ENCODE measurements around the gene PLEKHG4B.

PLEKHG4B gene

DNA sequence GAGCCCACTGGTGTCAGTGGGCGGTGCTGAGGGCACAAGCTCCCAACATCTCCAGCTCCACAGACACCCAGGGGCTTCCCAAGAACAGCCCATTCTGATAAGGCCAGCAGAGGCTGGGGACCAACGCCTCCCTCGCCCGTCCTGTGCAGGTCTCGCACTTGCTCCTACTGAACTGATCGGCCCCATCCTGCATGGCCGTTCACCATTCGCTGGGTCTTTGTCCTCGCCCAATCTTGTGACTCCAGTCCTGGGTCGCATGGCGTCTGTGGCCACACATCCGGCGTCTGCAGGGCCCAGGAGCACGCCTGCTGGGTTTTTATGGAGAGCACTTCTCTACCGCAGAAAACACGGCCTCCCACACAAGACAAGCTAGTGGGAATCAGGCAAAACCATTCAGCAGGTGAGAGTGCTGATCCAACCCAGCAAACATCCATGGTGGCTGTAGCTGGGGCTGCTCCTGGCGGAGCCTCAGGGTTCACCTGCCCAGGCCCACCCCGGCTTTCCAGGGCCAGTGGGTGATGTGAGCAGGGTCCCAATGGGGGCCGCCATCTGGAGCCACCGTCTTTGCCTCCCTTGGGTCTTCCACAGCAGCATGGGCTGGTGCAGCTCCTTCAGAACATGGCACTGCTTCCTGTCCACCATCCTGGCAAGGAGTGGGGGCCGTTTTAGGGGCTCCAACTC is 106.7 kb downstream of the PLEKHG4B start:
- no peak for TF ChIP-seq ZBTB7A (IDR thresholded peaks at IDR 0.05; ENCODE audit: low read depth)
- TF ChIP-seq EP300 (IDR thresholded peaks at IDR 0.05; ENCODE audit: borderline replicate concordance), result no peak
- no peak for TF ChIP-seq TEAD4 (IDR thresholded peaks at IDR 0.05)
- no peak for TF ChIP-seq CEBPB (IDR thresholded peaks at IDR 0.05)
- TF ChIP-seq NFIC (IDR thresholded peaks at IDR 0.05), result no peak
- TF ChIP-seq EGR1 (IDR thresholded peaks at IDR 0.05), result no peak
- TF ChIP-seq TAF1 (IDR thresholded peaks at IDR 0.05; ENCODE audit: low read depth), result no peak
- TF ChIP-seq YY1 (IDR thresholded peaks at IDR 0.05; ENCODE audit: low read depth), result no peak
- TF ChIP-seq CREB1 (IDR thresholded peaks at IDR 0.05; ENCODE audit: low read depth), result no peak
- TF ChIP-seq FOXM1 (IDR thresholded peaks at IDR 0.05; ENCODE audit: borderline replicate concordance, low read depth), result no peak

DNA sequence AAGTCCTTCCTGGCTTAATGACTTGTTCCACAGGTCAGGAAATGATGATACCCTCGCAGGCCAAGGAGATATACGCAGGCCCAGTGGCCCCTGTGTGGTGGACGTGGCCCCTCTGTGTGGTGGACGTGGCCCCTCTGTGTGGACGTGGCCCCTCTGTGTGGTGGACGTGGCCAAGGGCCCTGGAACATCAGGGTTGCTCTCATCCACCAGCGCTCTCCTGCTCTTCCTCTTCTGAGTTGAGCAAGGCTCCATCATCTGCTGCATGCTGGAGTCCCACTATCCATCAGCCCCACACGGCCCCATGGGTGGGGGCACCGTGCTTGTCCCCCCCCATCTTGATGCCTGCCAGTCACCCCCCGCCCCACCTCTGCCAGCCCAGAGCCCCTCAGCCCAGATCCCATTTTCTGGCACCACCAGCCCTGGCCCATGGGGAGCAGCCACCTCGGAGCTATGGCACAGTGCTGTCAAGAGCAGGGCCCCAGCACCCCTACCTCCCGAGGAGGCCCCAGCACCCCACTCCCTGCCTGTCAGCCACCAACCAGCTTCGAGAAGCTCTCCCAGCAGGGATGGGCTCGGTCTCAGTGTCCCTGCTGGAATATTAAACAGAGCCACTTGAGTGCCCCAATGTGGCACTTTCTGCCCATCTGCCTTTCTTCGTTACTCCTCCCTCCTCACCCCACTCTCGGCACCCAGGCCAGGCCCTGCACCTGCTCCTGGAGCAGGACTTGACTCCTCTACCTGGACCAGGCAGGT is 107.4 kb downstream of the PLEKHG4B start:
- TF ChIP-seq RAD21 (IDR thresholded peaks at IDR 0.05; ENCODE audit: low read depth), result no peak
- TF ChIP-seq EGR1 (IDR thresholded peaks at IDR 0.05), result no peak
- TF ChIP-seq ZBTB7A (IDR thresholded peaks at IDR 0.05; ENCODE audit: low read depth), result no peak
- TF ChIP-seq, protein P1, sequence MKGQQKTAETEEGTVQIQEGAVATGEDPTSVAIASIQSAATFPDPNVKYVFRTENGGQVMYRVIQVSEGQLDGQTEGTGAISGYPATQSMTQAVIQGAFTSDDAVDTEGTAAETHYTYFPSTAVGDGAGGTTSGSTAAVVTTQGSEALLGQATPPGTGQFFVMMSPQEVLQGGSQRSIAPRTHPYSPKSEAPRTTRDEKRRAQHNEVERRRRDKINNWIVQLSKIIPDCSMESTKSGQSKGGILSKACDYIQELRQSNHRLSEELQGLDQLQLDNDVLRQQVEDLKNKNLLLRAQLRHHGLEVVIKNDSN (IDR thresholded peaks at IDR 0.05), result no peak
- TF ChIP-seq, protein P2, sequence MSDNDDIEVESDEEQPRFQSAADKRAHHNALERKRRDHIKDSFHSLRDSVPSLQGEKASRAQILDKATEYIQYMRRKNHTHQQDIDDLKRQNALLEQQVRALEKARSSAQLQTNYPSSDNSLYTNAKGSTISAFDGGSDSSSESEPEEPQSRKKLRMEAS (IDR thresholded peaks at IDR 0.05), result no peak
- TF ChIP-seq CREB1 (IDR thresholded peaks at IDR 0.05; ENCODE audit: low read depth), result no peak
- no peak for TF ChIP-seq TAF1 (IDR thresholded peaks at IDR 0.05; ENCODE audit: low read depth)
- no peak for TF ChIP-seq EP300 (IDR thresholded peaks at IDR 0.05; ENCODE audit: borderline replicate concordance)
- no peak for TF ChIP-seq YY1 (IDR thresholded peaks at IDR 0.05; ENCODE audit: low read depth)
- TF ChIP-seq TEAD4 (IDR thresholded peaks at IDR 0.05), result no peak
- TF ChIP-seq TCF12 (IDR thresholded peaks at IDR 0.05; ENCODE audit: low read depth), result no peak

DNA sequence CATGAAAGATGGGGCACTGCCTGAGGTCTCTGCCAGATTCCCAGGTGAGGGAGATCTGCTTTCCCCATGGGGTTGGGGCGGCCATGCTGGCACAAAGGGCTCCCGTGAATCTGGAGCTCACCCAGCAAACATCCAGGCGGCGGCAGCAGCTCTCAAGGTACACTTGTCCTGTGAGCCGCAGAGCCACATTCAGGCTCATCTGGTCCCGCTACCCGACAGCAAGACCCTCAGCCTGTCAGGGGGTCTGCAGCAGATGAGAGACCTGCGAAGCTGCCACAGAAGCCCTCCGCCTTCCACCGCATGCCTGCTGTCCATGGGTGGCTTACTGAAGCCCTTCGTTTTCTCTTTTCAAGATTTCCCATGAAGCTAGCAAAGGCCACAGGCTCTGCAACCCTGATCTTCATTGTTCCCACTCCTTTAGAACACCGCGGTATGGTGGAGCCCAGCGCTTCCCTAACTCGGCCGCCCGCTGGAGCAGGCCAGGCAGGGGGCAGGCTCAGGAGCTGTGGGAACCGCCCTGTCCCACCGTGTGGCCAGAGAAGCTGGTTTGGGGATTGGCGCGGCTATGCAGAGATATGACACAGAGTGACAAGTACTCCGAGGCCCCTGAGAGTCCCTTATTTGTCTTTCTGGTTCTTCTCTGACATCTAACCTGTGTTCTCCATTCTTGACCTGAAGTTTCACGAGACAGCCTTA is 108.1 kb downstream of the PLEKHG4B start:
- no peak for TF ChIP-seq CREB1 (IDR thresholded peaks at IDR 0.05; ENCODE audit: low read depth)
- no peak for TF ChIP-seq FOXM1 (IDR thresholded peaks at IDR 0.05; ENCODE audit: borderline replicate concordance, low read depth)
- TF ChIP-seq ZBTB7A (IDR thresholded peaks at IDR 0.05; ENCODE audit: low read depth), result no peak
- TF ChIP-seq, protein P1 (IDR thresholded peaks at IDR 0.05), result no peak
- TF ChIP-seq TEAD4 (IDR thresholded peaks at IDR 0.05), result no peak
- no peak for TF ChIP-seq RAD21 (IDR thresholded peaks at IDR 0.05; ENCODE audit: low read depth)
- TF ChIP-seq CEBPB (IDR thresholded peaks at IDR 0.05), result no peak
- no peak for TF ChIP-seq EP300 (IDR thresholded peaks at IDR 0.05; ENCODE audit: borderline replicate concordance)
- TF ChIP-seq TCF12 (IDR thresholded peaks at IDR 0.05; ENCODE audit: low read depth), result no peak

DNA sequence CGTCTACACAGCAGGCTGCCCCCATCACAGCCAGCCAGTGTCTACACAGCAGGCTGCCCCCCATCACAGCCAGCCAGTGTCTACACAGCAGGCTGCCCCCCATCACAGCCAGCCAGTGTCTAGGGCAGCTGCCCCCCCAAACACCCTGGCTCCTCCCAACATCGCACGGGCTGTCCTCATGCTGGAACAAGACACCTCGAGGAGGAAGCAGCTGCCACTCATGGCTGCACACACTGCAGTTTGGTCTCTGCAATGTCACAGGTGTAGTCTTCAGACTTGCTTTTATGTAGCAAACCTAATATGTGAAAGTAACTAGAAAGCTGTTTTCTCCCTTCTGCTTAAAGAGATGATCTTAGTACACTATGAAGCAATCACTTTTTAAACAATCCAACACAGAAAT is 109.0 kb downstream of the PLEKHG4B start:
- TF ChIP-seq CREB1 (IDR thresholded peaks at IDR 0.05; ENCODE audit: low read depth) (no peak), NFIC (IDR thresholded peaks at IDR 0.05) (no peak), YY1 (IDR thresholded peaks at IDR 0.05; ENCODE audit: low read depth) (no peak), FOXM1 (IDR thresholded peaks at IDR 0.05; ENCODE audit: borderline replicate concordance, low read depth) (no peak), ZBTB7A (IDR thresholded peaks at IDR 0.05; ENCODE audit: low read depth) (no peak), EGR1 (IDR thresholded peaks at IDR 0.05) (no peak), TAF1 (IDR thresholded peaks at IDR 0.05; ENCODE audit: low read depth) (no peak), CEBPB (IDR thresholded peaks at IDR 0.05) (no peak), RAD21 (IDR thresholded peaks at IDR 0.05; ENCODE audit: low read depth) (no peak)
- TF ChIP-seq, protein P1 (IDR thresholded peaks at IDR 0.05), result no peak

DNA sequence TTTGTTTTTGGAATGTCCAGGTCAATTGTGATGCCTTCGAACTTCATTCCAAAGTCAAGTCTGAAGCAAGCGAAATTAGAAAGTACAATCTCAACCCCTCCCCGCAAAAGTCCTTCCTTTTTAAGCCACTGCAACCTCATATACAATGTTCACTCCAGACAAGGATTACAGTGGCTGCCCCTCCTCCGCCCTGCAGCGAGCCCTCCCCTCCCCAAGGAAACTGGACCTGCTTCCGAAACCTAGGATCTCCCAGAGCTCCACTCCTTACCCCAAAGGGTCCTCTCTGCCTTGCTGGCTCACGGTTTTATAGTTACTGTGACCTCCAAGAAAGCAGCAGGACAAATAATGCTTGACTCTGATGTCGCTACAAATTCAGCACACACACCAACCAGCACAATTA is 109.7 kb downstream of the PLEKHG4B start:
- TF ChIP-seq TAF1 (IDR thresholded peaks at IDR 0.05; ENCODE audit: low read depth) (no peak), CEBPB (IDR thresholded peaks at IDR 0.05) (no peak), CREB1 (IDR thresholded peaks at IDR 0.05; ENCODE audit: low read depth) (no peak), YY1 (IDR thresholded peaks at IDR 0.05; ENCODE audit: low read depth) (no peak), EGR1 (IDR thresholded peaks at IDR 0.05) (no peak), NFIC (IDR thresholded peaks at IDR 0.05) (no peak), RAD21 (IDR thresholded peaks at IDR 0.05; ENCODE audit: low read depth) (no peak), EP300 (IDR thresholded peaks at IDR 0.05; ENCODE audit: borderline replicate concordance) (no peak), TCF12 (IDR thresholded peaks at IDR 0.05; ENCODE audit: low read depth) (no peak), TEAD4 (IDR thresholded peaks at IDR 0.05) (no peak), ZBTB7A (IDR thresholded peaks at IDR 0.05; ENCODE audit: low read depth) (no peak), FOXM1 (IDR thresholded peaks at IDR 0.05; ENCODE audit: borderline replicate concordance, low read depth) (no peak)
- TF ChIP-seq, protein P2 (IDR thresholded peaks at IDR 0.05), result no peak
- TF ChIP-seq, protein P1 (IDR thresholded peaks at IDR 0.05), result no peak
- TF ChIP-seq, protein P3, sequence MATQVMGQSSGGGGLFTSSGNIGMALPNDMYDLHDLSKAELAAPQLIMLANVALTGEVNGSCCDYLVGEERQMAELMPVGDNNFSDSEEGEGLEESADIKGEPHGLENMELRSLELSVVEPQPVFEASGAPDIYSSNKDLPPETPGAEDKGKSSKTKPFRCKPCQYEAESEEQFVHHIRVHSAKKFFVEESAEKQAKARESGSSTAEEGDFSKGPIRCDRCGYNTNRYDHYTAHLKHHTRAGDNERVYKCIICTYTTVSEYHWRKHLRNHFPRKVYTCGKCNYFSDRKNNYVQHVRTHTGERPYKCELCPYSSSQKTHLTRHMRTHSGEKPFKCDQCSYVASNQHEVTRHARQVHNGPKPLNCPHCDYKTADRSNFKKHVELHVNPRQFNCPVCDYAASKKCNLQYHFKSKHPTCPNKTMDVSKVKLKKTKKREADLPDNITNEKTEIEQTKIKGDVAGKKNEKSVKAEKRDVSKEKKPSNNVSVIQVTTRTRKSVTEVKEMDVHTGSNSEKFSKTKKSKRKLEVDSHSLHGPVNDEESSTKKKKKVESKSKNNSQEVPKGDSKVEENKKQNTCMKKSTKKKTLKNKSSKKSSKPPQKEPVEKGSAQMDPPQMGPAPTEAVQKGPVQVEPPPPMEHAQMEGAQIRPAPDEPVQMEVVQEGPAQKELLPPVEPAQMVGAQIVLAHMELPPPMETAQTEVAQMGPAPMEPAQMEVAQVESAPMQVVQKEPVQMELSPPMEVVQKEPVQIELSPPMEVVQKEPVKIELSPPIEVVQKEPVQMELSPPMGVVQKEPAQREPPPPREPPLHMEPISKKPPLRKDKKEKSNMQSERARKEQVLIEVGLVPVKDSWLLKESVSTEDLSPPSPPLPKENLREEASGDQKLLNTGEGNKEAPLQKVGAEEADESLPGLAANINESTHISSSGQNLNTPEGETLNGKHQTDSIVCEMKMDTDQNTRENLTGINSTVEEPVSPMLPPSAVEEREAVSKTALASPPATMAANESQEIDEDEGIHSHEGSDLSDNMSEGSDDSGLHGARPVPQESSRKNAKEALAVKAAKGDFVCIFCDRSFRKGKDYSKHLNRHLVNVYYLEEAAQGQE (IDR thresholded peaks at IDR 0.05; ENCODE audit: low read depth), result no peak

All from Ishikawa (cell line).